Myometrial cell (primary cell): ENCODE data around the gene SH3RF2. TPM values are rescaled to one million over a fixed set of nuclear protein-coding genes. Genes with fewer than 3 reads are reported as not detected.

ENCODE experiments used
- total RNA-seq: library from RNA; depleted of rRNA; stranded (reverse); fragments of >200 nt; gene quantifications from 2 replicates; pipeline ENCODE4 v1.2.3, GENCODE V29; 2015

SH3RF2 gene, protein sequence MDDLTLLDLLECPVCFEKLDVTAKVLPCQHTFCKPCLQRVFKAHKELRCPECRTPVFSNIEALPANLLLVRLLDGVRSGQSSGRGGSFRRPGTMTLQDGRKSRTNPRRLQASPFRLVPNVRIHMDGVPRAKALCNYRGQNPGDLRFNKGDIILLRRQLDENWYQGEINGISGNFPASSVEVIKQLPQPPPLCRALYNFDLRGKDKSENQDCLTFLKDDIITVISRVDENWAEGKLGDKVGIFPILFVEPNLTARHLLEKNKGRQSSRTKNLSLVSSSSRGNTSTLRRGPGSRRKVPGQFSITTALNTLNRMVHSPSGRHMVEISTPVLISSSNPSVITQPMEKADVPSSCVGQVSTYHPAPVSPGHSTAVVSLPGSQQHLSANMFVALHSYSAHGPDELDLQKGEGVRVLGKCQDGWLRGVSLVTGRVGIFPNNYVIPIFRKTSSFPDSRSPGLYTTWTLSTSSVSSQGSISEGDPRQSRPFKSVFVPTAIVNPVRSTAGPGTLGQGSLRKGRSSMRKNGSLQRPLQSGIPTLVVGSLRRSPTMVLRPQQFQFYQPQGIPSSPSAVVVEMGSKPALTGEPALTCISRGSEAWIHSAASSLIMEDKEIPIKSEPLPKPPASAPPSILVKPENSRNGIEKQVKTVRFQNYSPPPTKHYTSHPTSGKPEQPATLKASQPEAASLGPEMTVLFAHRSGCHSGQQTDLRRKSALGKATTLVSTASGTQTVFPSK
- total RNA-seq = 0.53 TPM in 1 of 2 replicates, not detected in the other

DNA sequence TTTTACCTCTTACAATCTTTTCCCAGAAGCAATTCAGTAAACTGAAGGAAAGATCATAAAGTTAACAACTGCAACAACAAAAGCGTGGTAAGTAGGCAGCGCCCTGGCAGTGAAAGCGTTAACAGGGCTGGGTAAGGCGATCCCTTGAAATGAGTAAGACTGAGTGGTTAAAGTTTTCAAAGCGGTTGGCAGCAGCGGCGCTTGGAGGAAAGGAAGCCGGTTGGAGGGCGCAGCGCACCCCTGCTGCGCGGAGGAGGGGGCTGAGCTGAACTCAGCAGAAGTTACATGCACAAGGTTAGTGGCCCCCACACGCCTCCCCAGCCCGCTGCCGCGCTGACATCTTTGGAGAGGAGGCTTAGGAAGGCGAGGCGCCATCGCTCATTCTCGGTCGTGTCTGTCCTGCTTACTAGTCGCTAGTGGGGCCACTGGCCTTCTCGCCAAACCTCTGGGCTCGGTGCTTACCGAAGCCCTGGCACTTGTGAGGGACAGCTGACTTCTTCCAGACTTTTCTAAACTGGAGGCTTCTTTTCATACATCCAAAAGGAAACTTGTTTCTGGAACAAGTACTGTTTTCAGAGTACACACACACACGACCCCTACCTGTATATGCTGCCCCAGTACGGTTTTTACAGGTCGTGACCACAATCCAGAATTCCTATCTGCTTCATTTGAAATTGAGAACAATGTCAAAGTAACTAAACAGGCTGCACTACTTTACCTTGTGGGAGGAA, at the start of gene SH3RF2:
SH3RF2 (plus strand) TSS at position 178 of the 731 bp plus-strand sequence. CDS start 1,351 bp downstream, outside the sequence.

DNA sequence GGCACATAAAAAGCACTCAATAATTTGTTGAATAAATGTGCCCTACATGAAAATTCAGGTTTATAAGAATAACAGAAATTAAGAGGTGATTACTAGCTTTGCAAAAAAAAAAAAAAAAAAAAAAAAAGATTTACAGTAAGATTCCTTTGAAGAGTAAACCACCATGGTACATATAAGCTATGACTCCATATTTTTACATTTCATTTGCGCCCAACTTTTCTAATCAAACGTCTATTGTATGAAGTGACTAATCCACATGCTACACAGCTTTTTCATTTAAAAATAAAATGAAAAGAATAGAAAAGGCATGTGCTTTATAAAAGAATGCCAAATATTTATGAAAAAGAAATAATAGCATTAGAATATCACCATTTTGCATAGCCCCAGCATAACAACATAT, 169.1 kb downstream of the SH3RF2 start, which contains the start of gene PLAC8L1:
PLAC8L1 (minus strand) TSS at position 101 of the 400 bp plus-strand sequence. CDS start 1,266 bp downstream, outside the sequence.

Other genes with a start within 250 kb of the SH3RF2 start
- gene PRELID2, start 101.2 kb upstream of the SH3RF2 start, total RNA-seq = 7.4 and 12.7 TPM in 2 replicates
- not detected in 2 replicates for gene GRXCR2, start 63.6 kb upstream of the SH3RF2 start, total RNA-seq
- not detected in 2 replicates for gene PLAC8L1, start 169.0 kb downstream of the SH3RF2 start, total RNA-seq
- gene LARS1, start 246.1 kb downstream of the SH3RF2 start, total RNA-seq = 73.5 and 83.3 TPM in 2 replicates